ENCODE results near the gene ULK1. TPM values are rescaled to one million over a fixed set of nuclear protein-coding genes. Genes with fewer than 3 reads are reported as not detected.

ULK1 gene
- total RNA-seq, 1 donor from 2014 or later = 25.3 TPM

DNA sequence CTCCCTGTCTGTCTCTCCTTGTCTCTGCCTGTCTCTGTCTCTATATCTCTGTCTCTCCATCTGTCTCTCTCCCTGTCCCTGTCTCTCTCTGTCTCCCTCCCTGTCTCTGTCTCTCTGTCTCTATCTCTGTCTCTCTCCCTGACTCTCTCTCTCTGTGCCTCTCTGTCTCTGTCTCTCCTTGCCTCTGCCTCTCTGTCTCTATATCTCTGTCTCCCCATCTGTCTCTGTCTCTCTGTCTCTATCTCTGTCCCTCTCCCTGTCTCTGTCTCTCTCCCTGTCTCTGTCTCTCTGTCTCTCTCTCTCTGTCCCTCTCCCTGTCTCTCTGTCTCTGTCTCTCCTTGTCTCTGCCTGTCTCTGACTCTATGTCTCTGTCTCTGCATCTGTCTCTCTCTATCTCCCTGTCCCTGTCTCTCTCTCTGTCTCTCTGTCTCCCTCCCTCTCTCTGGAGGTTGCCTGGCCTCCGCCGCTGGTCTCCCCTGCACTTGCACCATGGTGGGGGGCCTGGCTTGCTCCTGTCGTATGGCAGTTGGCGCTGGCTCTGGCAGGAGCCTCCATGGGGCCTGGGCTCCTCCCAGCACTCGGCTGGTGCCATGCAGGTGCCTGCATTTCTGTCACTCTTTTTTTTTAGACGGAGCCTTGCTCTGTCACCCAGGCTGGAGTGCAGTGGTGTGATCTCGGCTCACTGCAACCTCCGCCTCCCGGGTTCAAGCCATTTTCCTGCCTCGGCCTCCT lies 37.9 kb upstream of the ULK1 start:
- Mint-ChIP-seq H3K27ac (no peak overlapping the region), H3K4me3 (no peak overlapping the region), H3K36me3 (ENCODE audit: low read depth) (no peaks in the 10 kb centered on the region), H3K9me3 (no peaks in the 10 kb centered on the region), H3K27me3 (no peaks in the 10 kb centered on the region), H3K4me1 (peaks cover 2% of the 10 kb centered on the region)
- no peak for DNase-seq
- intact Hi-C loops (cut with micrococcal nuclease) = no loop called here

DNA sequence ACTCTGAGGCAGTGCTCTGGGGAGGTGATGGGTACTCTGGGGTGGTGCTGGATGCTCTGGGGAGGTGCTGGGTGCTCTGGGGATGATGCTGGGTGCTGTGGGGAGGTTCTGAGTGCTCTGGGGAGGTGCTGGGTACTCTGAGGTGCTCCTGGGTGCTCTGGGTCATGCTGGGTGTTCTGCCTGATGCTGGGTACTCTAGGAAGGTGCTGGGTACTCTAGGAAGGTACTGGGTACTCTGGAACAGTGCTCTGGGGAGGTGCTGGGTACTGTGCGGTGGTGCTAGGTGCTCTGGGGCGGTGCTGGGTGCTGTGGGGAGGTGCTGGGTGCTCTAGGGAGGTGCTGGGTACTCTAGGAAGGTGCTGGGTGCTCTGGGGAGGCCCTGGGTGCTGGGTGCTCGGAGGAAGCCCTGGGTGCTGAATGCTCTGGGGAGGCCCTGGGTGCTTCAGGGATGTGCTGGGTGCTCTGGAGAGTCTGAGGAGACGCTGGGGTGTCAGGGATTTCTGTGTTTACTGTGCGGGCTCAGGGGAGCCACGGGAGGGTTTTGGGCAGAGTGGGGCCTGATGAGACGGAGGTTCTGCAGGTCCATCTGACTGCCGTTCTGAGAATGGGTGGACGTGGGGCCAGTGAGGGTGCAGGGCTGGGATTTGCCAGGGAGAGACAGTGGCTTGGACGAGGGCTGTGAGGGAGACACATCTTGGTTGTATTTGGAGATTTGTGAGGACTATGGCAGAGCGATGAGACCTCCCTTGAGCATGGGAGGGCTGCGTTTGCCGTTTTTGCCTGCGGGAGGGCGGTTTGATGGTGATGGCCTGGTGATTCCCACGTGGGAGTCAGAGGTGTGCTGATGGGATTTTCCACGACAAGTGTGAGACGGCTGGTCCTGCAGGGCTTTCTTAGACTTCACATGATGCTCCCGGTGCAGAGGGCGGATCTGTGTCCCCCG lies 36.2 kb upstream of the ULK1 start:
- Mint-ChIP-seq H3K36me3 (ENCODE audit: low read depth) (no peaks in the 10 kb centered on the region), H3K9me3 (no peaks in the 10 kb centered on the region), H3K27ac (peak overlapping the region; percentile 15), H3K27me3 (no peaks in the 10 kb centered on the region), H3K4me1 (peaks cover 2% of the 10 kb centered on the region), H3K4me3 (no peak overlapping the region)
- intact Hi-C loops (cut with micrococcal nuclease) = no loop called here
- no peak for DNase-seq

DNA sequence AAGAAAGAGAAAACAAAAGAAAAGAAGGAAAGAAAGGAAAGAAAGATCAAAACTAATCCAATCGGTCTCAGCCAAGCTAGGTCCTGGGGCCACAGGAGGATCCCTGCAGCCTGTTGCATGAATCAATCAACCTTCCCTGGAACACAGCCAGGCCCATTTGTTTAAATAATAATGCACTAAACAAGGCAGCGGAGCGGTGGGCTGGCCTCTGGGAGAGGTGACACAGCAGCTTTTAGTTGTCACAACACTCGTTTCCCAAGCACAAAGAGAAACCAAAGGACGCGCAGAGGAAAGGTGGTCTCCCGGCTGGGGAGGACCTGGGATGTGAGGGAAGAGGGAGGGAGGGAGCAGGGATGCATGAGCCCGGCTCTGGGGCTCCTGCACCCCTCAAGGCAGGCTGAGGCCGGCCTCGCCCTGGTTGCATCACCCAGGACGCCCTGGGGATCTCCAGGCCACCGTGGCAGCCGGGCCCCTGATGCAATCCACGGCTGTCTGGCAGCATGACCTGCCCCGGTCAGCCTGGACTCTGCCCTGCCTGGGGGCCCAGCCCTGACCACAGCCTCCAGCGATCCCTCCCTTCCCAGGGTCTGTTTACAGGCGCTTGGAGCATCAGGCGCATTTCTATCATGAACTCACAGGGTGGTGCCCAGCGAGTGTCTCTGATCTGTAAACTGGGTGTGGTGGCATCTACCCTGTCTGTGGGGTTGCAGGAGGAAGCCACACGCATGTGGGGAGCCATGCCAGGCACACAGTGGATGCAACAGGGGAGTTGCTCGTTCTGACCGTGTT lies 33.8 kb upstream of the ULK1 start:
- no peaks in the 10 kb centered on the region for H3K9me3 Mint-ChIP-seq
- intact Hi-C loops (cut with micrococcal nuclease) = no loop called here
- no peak overlapping the region for H3K4me3 Mint-ChIP-seq
- peaks cover 2% of the 10 kb centered on the region for H3K4me1 Mint-ChIP-seq
- no peaks in the 10 kb centered on the region for H3K36me3 Mint-ChIP-seq (ENCODE audit: low read depth)
- H3K27ac Mint-ChIP-seq = no peak overlapping the region
- H3K27me3 Mint-ChIP-seq = no peaks in the 10 kb centered on the region
- no peak for DNase-seq

DNA sequence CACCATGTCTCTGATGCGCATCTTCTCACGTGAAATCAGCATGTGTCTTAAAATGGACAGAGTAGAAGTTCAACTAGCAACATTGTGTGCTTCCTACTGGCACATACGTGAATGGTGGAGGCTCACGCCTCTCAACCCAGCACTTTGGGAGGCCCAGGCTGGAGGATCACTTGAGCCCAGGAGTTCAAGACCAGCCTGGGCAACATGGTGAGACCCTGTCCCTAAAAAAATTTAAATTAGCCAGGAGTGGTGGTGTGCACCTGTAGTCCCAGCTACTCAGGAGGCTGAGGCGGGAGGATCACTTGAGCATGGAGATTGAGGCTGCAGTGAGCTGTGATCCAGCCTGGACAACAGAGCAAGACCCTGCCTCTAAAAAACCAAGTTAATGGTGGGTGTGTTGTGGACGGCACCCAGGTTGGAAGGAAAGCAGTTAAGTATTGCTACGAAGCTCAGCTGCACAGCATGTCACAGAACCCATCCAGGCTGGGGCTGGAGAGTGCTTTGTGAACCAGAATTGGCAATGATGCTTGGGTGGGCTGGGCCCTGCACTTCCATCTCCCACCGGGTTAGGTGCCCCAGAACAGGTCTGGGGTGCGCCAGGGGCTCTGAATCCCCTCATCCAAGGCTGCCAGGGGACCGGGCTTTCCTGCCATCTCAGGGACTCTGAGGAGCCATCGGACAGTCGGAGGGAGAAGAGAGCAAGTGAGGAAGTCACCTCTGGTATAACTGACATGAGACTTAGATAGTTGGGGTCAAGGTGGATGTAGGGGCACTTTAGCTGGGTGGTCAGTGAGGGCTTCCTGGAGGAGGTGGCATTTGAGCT lies 33.0 kb upstream of the ULK1 start:
- no peaks in the 10 kb centered on the region for H3K36me3 Mint-ChIP-seq (ENCODE audit: low read depth)
- H3K4me3 Mint-ChIP-seq = no peak overlapping the region
- no peak overlapping the region for H3K27ac Mint-ChIP-seq
- no peaks in the 10 kb centered on the region for H3K9me3 Mint-ChIP-seq
- intact Hi-C loops (cut with micrococcal nuclease) = no loop called here
- no peaks in the 10 kb centered on the region for H3K27me3 Mint-ChIP-seq
- peaks cover 2% of the 10 kb centered on the region for H3K4me1 Mint-ChIP-seq
- no peak for DNase-seq

DNA sequence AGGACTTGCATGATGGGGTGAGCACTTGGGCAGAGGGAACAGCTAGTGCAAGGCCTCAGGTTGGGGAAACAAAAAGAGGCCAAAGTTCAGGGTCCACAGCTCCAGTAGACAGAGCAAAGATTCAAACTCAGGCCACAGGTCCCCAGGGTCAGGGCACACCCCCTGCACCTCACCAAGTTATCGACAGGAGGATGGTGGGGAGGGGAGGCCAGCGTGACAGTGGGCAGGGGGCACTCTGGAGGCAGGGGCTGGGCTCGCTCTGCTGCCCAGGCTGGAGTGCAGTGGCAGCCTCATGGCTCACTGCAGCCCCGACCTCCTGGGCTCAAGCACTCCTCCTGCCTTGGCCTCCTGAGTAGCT lies 32.4 kb upstream of the ULK1 start:
- no peak overlapping the region for H3K27ac Mint-ChIP-seq
- intact Hi-C loops (cut with micrococcal nuclease) = no loop called here
- H3K9me3 Mint-ChIP-seq = no peaks in the 10 kb centered on the region
- no peak overlapping the region for H3K4me3 Mint-ChIP-seq
- no peak for DNase-seq
- H3K36me3 Mint-ChIP-seq (ENCODE audit: low read depth) = no peaks in the 10 kb centered on the region
- H3K4me1 Mint-ChIP-seq = peaks cover 2% of the 10 kb centered on the region
- H3K27me3 Mint-ChIP-seq = no peaks in the 10 kb centered on the region

DNA sequence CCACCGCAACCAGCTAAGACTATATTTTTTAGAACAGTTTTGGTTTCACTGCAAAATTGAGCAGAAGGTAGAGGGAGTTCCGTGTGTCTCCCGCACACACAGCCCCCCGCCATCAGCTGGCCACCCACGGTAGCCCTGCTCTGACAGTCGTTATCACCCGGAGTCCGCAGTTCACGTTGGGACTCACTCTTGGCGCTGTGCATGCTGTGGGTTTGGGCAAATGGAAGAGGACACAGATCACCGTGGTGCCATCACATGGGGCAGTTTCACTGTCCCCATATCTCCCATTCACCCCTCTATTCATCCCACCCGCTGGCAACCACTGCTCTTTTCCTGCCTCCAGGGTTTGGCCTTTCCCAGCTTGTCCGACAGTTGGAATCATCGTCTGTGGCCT lies 31.8 kb upstream of the ULK1 start:
- peaks cover 2% of the 10 kb centered on the region for H3K4me1 Mint-ChIP-seq
- no peak overlapping the region for H3K27ac Mint-ChIP-seq
- no peaks in the 10 kb centered on the region for H3K9me3 Mint-ChIP-seq
- no peaks in the 10 kb centered on the region for H3K27me3 Mint-ChIP-seq
- no peaks in the 10 kb centered on the region for H3K36me3 Mint-ChIP-seq (ENCODE audit: low read depth)
- no peak for DNase-seq
- intact Hi-C loops (cut with micrococcal nuclease) = no loop called here
- H3K4me3 Mint-ChIP-seq = no peak overlapping the region

DNA sequence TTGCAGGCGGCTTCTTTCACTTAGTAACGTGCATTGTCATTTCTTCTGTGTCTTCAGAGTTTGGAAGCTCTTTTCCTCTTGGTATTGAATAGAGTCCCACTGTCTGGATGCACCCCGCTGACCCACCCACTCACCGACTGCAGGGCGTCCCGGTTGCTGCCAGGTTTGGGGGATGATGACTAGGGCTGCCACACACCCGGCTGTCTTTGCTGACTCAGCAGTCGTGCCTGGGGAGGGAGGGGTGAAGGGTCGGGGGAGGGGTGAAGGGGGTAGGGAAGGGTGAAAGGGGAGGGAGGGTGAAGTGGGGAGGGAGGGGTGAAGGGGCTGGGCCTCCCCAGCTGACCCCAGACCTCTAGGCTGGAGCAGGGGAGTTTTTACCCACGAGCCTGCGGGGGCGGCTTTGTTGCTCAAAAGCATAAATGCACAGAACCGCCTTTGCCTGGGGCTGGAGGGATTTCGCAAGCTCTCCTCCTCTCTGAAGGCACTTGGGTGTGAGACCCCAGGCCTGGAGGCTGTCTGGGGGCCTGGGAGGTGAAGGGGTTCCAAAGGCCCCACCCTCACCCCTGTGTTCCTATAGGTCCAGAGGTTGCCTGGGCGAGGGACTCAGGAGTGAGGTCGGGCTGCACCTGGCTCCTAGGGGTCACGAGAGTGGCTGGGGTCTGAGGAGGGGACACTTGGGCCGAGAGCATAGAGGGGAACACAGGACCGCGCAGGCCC lies 31.3 kb upstream of the ULK1 start:
- Mint-ChIP-seq H3K4me1 (peaks cover 2% of the 10 kb centered on the region), H3K4me3 (no peak overlapping the region), H3K36me3 (ENCODE audit: low read depth) (no peaks in the 10 kb centered on the region), H3K9me3 (no peaks in the 10 kb centered on the region), H3K27ac (no peak overlapping the region), H3K27me3 (no peaks in the 10 kb centered on the region)
- intact Hi-C loops (cut with micrococcal nuclease) = no loop called here
- no peak for DNase-seq

DNA sequence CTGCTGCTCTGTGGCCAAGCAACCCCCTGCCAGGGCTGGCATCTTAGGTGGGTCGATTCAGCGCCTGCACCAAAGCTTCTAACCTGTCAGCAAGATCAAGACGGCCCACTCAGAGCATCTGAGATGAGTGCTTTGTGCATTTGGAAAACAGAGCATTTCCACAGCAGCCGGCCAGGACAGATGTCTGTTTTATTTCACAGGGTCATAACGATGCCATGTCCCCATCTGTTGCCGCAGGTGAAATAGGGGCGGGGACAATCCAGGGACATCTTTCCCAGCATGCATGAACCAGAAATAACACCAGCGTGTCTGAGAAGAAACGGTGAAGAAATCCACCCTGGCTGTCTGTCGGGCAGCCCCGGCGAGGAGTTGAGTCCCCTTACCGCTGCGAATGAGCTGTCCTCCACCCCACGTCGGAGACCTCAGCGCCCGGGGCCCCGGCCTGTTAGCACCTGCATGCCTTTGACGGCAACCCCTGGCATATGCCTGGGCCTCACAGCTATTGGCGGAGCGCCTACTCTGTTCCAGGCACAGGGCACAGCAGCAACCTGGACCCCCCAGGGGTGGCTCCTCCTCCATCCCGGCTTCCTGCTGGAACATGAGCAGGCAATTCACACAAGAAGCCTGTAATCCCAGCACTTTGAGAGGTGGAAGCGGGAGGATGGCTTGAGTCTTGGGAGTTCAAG lies 30.6 kb upstream of the ULK1 start:
- no peaks in the 10 kb centered on the region for H3K9me3 Mint-ChIP-seq
- H3K27ac Mint-ChIP-seq = no peak overlapping the region
- DNase-seq = no peak
- H3K36me3 Mint-ChIP-seq (ENCODE audit: low read depth) = no peaks in the 10 kb centered on the region
- no peaks in the 10 kb centered on the region for H3K27me3 Mint-ChIP-seq
- intact Hi-C loops (cut with micrococcal nuclease) = no loop called here
- H3K4me3 Mint-ChIP-seq = no peak overlapping the region
- H3K4me1 Mint-ChIP-seq = peaks cover 2% of the 10 kb centered on the region

DNA sequence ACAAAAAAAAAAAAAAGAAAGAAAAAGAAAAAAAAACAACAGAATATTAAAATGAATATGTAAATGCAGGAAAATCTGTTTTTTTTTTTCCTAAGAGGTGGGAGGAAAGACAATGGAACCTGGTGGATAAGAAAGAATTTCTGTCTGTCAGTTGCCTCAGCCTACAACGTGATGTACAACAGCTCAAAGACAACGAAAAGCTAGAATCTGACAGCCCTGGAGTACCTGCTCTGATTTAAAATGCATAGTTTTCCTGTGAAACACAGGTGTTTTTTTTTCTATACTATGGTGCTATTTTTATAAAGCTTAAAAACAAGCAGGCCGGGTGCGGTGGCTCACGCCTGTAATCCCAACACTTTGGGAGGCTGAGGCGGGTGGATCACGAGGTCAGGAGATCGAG lies 30.0 kb upstream of the ULK1 start:
- no peak for DNase-seq
- Mint-ChIP-seq H3K27ac (no peak overlapping the region), H3K27me3 (no peaks in the 10 kb centered on the region), H3K36me3 (ENCODE audit: low read depth) (no peaks in the 10 kb centered on the region), H3K4me3 (no peak overlapping the region), H3K9me3 (no peaks in the 10 kb centered on the region), H3K4me1 (peaks cover 2% of the 10 kb centered on the region)
- intact Hi-C loops (cut with micrococcal nuclease) = no loop called here

DNA sequence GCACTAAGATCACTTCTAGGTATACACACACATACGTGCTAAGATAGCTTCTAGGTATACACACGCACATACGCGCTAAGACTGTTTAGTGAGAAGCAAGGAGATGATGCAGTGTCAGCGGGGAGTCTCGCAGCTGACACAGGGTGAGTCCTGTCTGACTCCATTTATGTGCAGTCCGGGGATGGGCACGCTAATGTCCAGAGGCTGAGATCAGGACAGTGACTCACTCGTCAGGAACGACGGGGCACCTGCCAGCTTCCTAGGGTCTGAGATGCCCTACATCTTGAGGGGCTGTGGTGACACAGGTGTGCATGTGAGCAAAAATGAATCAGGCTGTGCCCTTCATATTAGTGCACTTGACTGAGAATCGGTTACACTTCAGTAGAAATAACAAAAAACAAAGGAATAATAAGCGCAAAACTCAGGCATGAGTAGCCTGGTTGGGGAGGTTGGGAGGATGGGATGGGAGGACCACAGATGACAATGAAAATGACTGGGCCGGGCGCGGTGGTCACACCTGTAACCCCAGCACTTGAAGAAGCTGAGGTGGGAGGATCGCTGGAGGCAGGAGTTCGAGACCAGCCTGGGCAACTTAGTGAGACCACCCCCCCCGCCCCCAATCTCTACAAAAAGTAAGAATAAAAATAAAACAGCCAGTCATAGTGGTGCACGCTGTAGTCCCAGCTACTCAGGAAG lies 29.1 kb upstream of the ULK1 start:
- H3K9me3 Mint-ChIP-seq = no peaks in the 10 kb centered on the region
- intact Hi-C loops (cut with micrococcal nuclease) = no loop called here
- H3K4me1 Mint-ChIP-seq = peaks cover 2% of the 10 kb centered on the region

DNA sequence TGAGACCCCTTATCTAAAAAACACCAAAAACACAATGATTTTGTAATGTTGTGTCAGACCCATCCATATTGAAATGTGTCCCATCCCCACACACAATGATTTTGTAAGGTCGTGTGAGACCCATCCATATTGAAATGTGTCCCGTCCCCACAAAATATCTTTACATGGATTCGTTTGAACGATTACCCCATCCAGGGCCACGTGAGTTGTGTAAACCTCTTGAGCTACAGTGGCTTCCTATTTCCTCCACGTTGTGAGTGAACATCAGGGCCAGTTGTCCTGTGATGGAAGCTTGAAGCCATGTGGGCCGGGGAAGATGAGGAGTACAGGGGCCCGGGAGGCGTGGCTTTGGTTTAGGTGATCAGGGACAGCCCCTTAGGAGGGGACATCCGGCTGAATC lies 27.0 kb upstream of the ULK1 start:
- H3K4me1 Mint-ChIP-seq = no peaks in the 10 kb centered on the region
- H3K9me3 Mint-ChIP-seq = no peaks in the 10 kb centered on the region
- no peak overlapping the region for H3K27ac Mint-ChIP-seq
- no peak overlapping the region for H3K4me3 Mint-ChIP-seq
- no peaks in the 10 kb centered on the region for H3K36me3 Mint-ChIP-seq (ENCODE audit: low read depth)
- intact Hi-C loops (cut with micrococcal nuclease) = no loop called here
- no peaks in the 10 kb centered on the region for H3K27me3 Mint-ChIP-seq
- no peak for DNase-seq

More for the DNA sequence above, 29.1 kb upstream of the ULK1 start:
- Mint-ChIP-seq H3K27ac (no peak overlapping the region), H3K36me3 (ENCODE audit: low read depth) (no peaks in the 10 kb centered on the region), H3K4me3 (no peak overlapping the region), H3K27me3 (no peaks in the 10 kb centered on the region)
- DNase-seq = no peak
